ENCODE measurements around the gene ATP6V1F. TPM values are rescaled to one million over a fixed set of nuclear protein-coding genes. Genes with fewer than 3 reads are reported as not detected.
A peak's percentile ranks its signal among the peaks of the same experiment; 100 is the strongest.

The ATP6V1F gene
- total and polyA plus RNA-seq, 3 donors from 2014 or later: 133 to 414 (median 166) TPM

- H3K4me3 ChIP-seq: no peak overlapping the region
- H3K27me3 ChIP-seq: no peaks in the 10 kb centered on the region
- no peaks in the 10 kb centered on the region for H3K36me3 ChIP-seq (ENCODE audit: low read depth, missing control alignments)
- no peak overlapping the region for H3K27ac ChIP-seq
- 60 to 76% methylated on average over 11 of the region's 11 CpGs for WGBS, 2 donors
- DNase-seq: no peak
- intact Hi-C loops (cut with DNase I; ENCODE audit: low total_unique reads): loop anchor here (10.0 kb wide), 1 partner anchor 266 kb away; no protein-coding TSS in a partner anchor
- TF ChIP-seq POLR2A (IDR thresholded peaks at IDR 0.05) (no peak), CTCF (IDR thresholded peaks at IDR 0.05) (no peak)
- H3K9me3 ChIP-seq: no peaks in the 10 kb centered on the region
- no peaks in the 10 kb centered on the region for H3K4me1 ChIP-seq
Measured at GRCh38 chr7:128880791-128881457, 18.3 kb downstream of the ATP6V1F start.

DNA sequence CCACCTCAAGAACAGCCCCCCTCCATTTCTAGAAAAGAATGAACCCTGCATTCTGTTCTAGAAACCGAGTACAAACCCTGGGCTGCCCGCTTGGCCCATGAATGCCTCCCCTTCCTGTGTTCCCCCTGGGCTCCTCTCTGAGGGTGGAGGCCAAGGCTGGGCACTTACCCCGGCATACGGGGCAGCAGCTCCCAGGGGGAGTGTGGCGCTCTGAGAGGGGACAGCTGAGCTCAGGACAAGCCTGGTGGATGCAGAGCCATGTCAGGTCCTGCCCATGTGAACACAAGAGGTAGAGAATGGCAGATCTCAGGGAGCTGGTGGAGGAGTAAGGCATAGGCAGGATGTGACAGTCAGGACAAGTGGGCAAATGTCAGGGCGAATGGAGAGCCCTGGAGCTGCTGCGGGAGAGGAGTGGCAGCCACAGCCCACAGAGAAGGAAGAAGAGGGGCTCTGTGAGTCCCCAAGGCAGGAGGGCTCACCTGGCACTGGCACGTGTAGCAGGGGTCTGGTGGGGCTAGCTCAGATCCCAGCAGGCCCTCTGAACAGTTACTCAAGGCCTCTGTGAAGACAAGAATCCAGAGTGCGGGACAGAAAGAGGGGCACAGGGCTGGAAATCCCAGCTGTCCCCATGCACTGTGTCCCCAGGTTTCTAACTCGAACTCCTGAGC lies 18.9 kb downstream of the ATP6V1F start:
- H3K27me3 ChIP-seq: no peaks in the 10 kb centered on the region
- no peaks in the 10 kb centered on the region for H3K9me3 ChIP-seq
- TF ChIP-seq CTCF (IDR thresholded peaks at IDR 0.05): no peak
- TF ChIP-seq POLR2A (IDR thresholded peaks at IDR 0.05): no peak
- no peaks in the 10 kb centered on the region for H3K36me3 ChIP-seq (ENCODE audit: low read depth, missing control alignments)
- no peak for DNase-seq
- intact Hi-C loops (cut with DNase I; ENCODE audit: low total_unique reads): loop anchor here (10.0 kb wide), 1 partner anchor 267 kb away; no protein-coding TSS in a partner anchor
- no peak overlapping the region for H3K27ac ChIP-seq
- no peak overlapping the region for H3K4me3 ChIP-seq
- no peaks in the 10 kb centered on the region for H3K4me1 ChIP-seq
- WGBS, 2 donors: 86 to 87% methylated on average over 8 to 10 of the region's 10 CpGs

- no peak for DNase-seq
- no peak for TF ChIP-seq POLR2A (IDR thresholded peaks at IDR 0.05)
- H3K4me3 ChIP-seq: no peak overlapping the region
- no peaks in the 10 kb centered on the region for H3K9me3 ChIP-seq
- no peaks in the 10 kb centered on the region for H3K27me3 ChIP-seq
- no peak overlapping the region for H3K27ac ChIP-seq
- intact Hi-C loops (cut with DNase I; ENCODE audit: low total_unique reads): loop anchor here (10.0 kb wide), 1 partner anchor 267 kb away; no protein-coding TSS in a partner anchor
- no peaks in the 10 kb centered on the region for H3K4me1 ChIP-seq
- 85 to 91% methylated on average over 8 of the region's 8 CpGs for WGBS, 2 donors
- H3K36me3 ChIP-seq (ENCODE audit: low read depth, missing control alignments): no peaks in the 10 kb centered on the region
Measured at GRCh38 chr7:128882134-128882533, 19.5 kb downstream of the ATP6V1F start.

DNA sequence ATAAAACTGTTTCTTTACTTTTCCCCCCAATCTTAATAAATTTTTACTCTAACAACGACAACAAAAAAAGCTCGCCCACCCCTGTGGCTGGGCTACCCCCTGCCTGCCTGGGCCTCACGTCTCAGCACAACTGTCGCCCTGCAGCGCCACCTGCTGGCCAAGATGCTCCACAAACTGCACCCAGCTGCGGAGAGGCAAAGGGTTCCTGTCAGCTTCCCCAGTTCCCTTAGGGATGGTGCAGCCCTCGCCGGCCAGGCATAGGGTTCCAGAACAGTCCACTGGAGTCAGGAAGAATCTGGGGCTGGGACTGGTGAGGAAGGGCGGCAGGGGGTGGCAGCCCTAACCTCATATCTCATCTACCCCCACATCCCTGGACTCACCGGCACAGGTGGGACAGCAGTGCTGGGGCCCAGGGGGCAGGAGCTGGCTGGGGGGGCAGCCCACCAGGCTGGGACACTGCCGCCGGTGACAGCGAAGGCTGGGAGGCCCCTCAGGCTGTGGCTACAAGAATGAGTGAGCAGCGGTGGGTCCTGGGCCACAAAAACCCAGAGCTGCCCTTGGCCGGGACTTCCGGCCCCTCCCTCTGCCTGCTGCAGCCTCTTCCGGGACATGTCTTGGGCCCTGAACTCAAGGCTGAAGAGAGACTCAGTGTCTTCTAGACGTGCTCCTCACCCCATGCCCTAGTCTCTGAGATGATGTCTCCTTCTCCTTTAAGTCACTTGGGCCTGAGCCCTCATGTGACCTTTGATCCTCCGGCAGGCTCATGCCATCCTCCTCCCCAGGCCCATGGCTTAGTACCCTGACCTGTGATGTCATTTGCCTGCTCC lies 21.2 kb downstream of the ATP6V1F start:
- Histone ChIP-seq H3K4me1 (no peaks in the 10 kb centered on the region), H3K4me3 (no peak overlapping the region), H3K9me3 (no peaks in the 10 kb centered on the region), H3K27ac (no peak overlapping the region), H3K36me3 (ENCODE audit: low read depth, missing control alignments) (no peaks in the 10 kb centered on the region), H3K27me3 (no peaks in the 10 kb centered on the region)
- peak; percentile 91 for DNase-seq
- intact Hi-C loops (cut with DNase I; ENCODE audit: low total_unique reads): loop anchor here (10.0 kb wide), 1 partner anchor 269 kb away; no protein-coding TSS in a partner anchor
- 35 to 41% methylated on average over 14 to 16 of the region's 19 CpGs for WGBS, 2 donors
- TF ChIP-seq CTCF (IDR thresholded peaks at IDR 0.05) (peak; percentile 94 to 97 (median 95)), POLR2A (IDR thresholded peaks at IDR 0.05) (no peak)

Measured in testis (tissue), 3 donors.